Measurements from ENCODE around the gene GPR150. TPM values are rescaled to one million over a fixed set of nuclear protein-coding genes. Genes with fewer than 3 reads are reported as not detected.
"Not testable (repeated sequence)": the region's sequence is repeated elsewhere in the genome, so short reads cannot be mapped to it uniquely, and the experiment has no call there.

Gene GPR150
- total RNA-seq, 2 experiments from 2014 or later, result 0.64 to 0.94 TPM

DNA sequence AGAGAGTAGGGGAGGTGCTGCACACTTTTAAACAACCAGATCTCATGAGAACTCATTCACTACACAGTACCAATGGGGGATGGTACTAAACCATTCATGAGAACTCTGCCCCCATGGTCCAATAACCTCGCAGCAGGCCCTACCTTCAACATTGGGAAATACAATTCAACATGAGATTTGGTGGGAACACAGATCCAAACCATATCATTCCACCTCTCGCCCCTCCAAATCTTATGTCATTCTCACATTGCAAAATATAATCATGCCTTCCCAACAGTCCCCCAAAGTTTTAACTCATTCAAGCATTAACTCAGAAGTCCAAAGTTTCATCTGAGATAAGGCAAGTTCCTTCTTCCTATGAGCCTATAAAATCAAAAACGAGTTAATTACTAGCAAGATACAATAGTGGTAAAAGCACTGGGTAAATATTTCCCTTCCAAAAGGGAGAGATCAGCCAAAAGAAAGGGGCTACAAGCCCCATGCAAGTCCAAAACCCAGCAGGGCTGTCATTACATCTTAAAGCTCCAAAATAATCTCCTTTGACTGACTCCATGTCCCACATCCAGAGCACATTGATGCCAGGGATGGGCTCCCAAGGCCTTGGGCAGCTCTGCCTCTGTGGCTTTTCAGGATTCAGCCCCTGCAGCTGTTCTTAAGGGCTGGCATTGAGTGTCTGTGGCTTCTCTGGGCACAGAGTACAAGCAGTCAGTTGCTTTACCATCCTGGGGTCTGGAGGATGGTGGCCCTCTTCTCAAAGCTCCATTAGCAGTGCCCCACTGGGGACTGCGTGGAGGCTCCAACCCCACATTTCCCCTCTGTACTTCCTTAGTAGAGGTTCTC, 8.3 kb downstream of the GPR150 start:
- CTCF ChIA-PET, result no interaction called here
- intact Hi-C loops (cut with micrococcal nuclease), result loop anchor here (10.0 kb wide), 1 partner anchor 343 kb away; the partner anchor contains the start of gene MCTP1
- Mint-ChIP-seq H3K9me3 (peaks cover 7% of the 10 kb centered on the region), H3K27ac (no peak overlapping the region), H3K4me3 (no peak overlapping the region), H3K4me1 (ENCODE audit: low read depth) (peaks cover 17% of the 10 kb centered on the region), H3K27me3 (ENCODE audit: low read depth) (no peaks in the 10 kb centered on the region), H3K36me3 (ENCODE audit: low read depth) (no peaks in the 10 kb centered on the region)
- no peak for DNase-seq

GRCh38 chr5:95628933-95629332, 9.0 kb downstream of the GPR150 start:
- no peaks in the 10 kb centered on the region for H3K27me3 Mint-ChIP-seq (ENCODE audit: low read depth)
- CTCF ChIA-PET, result no interaction called here
- H3K36me3 Mint-ChIP-seq (ENCODE audit: low read depth), result no peaks in the 10 kb centered on the region
- no peak overlapping the region for H3K4me3 Mint-ChIP-seq
- H3K4me1 Mint-ChIP-seq (ENCODE audit: low read depth), result peaks cover 20% of the 10 kb centered on the region
- H3K27ac Mint-ChIP-seq, result no peak overlapping the region
- no peak for DNase-seq
- intact Hi-C loops (cut with micrococcal nuclease), result loop anchor here (10.0 kb wide), 1 partner anchor 344 kb away; the partner anchor contains the start of gene MCTP1
- peaks cover 7% of the 10 kb centered on the region for H3K9me3 Mint-ChIP-seq

DNA sequence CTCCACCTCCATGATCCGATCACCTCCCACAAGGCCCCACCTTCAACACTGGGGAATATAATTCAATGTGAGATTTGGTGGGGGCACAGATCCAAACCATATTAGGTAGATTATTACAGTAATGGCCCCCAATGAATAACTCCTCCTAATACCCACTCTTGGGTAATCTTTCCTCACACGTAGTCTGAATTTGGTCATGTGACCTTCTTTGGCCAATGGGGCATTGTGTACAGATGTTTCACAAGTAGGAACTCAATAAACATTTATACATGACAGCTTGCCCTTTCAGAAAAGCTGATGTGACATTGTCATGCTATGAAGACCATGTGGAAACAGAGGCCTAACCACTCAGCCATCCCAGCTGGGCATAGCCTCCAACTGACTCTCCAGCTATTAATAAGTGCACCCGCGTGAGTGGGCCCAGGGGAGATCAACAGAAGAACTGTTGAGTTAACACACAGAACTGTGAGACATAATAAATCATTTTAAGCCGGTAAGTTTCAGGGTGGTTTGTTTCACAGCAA, 10.6 kb downstream of the GPR150 start:
- no peak for DNase-seq
- intact Hi-C loops (cut with micrococcal nuclease), result loop anchor here (5.0 kb wide), 2 partner anchors 332 to 907 kb away; partner anchors contain the start of gene ELL2
- Mint-ChIP-seq H3K4me1 (ENCODE audit: low read depth) (peaks cover 20% of the 10 kb centered on the region), H3K36me3 (ENCODE audit: low read depth) (no peaks in the 10 kb centered on the region), H3K27me3 (ENCODE audit: low read depth) (no peaks in the 10 kb centered on the region), H3K4me3 (no peak overlapping the region), H3K27ac (peak overlapping the region; percentile 2), H3K9me3 (peaks cover 7% of the 10 kb centered on the region)
- CTCF ChIA-PET, result interaction anchor here (2.2 to 2.9 kb wide), 2 partner anchors 8 to 13 kb away, joined by 18 to 27 read pairs; no protein-coding TSS in a partner anchor

GRCh38 chr5:95631255-95631958, 11.5 kb downstream of the GPR150 start:
- Mint-ChIP-seq H3K27me3 (ENCODE audit: low read depth) (no peaks in the 10 kb centered on the region), H3K9me3 (peaks cover 7% of the 10 kb centered on the region), H3K4me3 (peak overlapping the region; percentile 53), H3K36me3 (ENCODE audit: low read depth) (no peaks in the 10 kb centered on the region), H3K27ac (peak overlapping the region; percentile 94), H3K4me1 (ENCODE audit: low read depth) (peaks cover 20% of the 10 kb centered on the region)
- no peak for DNase-seq
- CTCF ChIA-PET, result interaction anchor here (0.6 to 2.9 kb wide), 5 partner anchors 9 to 327 kb away, joined by 3 to 27 read pairs (median 6); partner anchors contain the start of gene RFESD
- intact Hi-C loops (cut with micrococcal nuclease), result loop anchor here (5.0 kb wide), 2 partner anchors 331 to 906 kb away; partner anchors contain the start of gene ELL2

DNA sequence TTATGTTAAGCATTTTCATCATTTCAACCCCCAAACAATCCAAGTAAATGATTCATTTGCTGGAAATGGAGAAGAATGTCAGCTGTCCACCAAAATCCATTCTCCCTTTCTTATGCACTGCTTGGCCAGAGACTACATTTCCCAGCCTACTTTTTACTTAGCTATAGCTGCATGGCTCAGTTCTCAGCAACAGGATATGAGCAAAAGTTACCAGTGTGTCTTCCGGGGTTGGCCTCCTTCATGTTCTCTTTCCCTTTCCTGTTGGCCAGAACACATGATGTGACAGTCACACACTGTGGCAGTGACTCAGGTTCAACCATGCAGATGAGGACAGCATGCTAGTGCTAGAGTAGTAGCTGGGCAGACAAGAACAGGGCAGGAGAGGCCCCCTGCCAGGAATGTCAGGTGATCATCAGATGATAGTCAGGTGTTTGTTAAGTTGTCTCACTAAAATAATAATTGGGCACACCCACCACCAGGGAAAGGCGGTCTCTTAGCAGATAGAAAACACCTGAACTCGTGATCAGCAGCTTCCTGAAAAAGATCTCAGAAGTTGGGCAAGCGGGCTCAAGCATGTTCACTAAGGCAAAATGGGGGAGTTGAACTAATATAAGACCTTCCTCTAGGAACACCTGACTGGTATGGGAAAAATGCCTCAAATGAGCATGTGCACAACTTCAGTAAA, 12.2 kb downstream of the GPR150 start:
- H3K27ac Mint-ChIP-seq, result peak overlapping the region; percentile 94
- H3K4me1 Mint-ChIP-seq (ENCODE audit: low read depth), result peaks cover 20% of the 10 kb centered on the region
- H3K9me3 Mint-ChIP-seq, result peaks cover 7% of the 10 kb centered on the region
- intact Hi-C loops (cut with micrococcal nuclease), result loop anchor here (1.0 to 5.0 kb wide), 8 partner anchors 14 to 905 kb away; partner anchors contain the start of genes ARSK, ELL2 and RFESD
- peak overlapping the region; percentile 53 for H3K4me3 Mint-ChIP-seq
- CTCF ChIA-PET, result interaction anchor here (0.6 to 2.9 kb wide), 5 partner anchors 10 to 326 kb away, joined by 3 to 27 read pairs (median 6); partner anchors contain the start of gene RFESD
- no peaks in the 10 kb centered on the region for H3K36me3 Mint-ChIP-seq (ENCODE audit: low read depth)
- H3K27me3 Mint-ChIP-seq (ENCODE audit: low read depth), result no peaks in the 10 kb centered on the region
- peak; percentile 89 for DNase-seq

GRCh38 chr5:95632942-95633341, 13.1 kb downstream of the GPR150 start:
- Mint-ChIP-seq H3K27ac (peak overlapping the region; percentile 39), H3K4me1 (ENCODE audit: low read depth) (peaks cover 20% of the 10 kb centered on the region)
- H3K4me3 Mint-ChIP-seq; H3K9me3 Mint-ChIP-seq; H3K27me3 Mint-ChIP-seq (ENCODE audit: low read depth); H3K36me3 Mint-ChIP-seq (ENCODE audit: low read depth); DNase-seq: not testable (repeated sequence)
- CTCF ChIA-PET, result interaction anchor here (2.9 kb wide), 1 partner anchor 10 kb away, joined by 27 read pairs; no protein-coding TSS in a partner anchor
- intact Hi-C loops (cut with micrococcal nuclease), result loop anchor here (1.0 to 5.0 kb wide), 8 partner anchors 13 to 904 kb away; partner anchors contain the start of genes ARSK, ELL2 and RFESD

DNA sequence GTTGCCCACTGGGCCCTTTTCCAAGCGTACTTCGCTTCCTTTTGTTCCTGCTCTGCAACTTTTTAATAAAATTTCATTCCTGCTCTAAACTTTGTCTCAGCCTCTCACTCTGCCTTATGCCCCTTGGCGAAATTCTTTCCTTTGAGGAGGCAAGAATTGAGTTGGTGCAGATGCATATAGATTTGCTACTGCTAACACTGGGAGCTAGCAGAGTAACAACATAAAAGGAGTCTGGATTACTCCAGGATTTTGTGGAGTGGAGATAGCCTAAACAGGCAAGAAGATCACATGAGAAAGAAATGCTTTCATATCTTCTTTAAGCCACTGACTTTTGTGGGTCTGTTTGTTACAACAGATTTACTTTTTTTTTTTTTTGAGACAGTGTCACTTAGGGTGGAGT, 13.8 kb downstream of the GPR150 start:
- H3K36me3 Mint-ChIP-seq (ENCODE audit: low read depth), result no peaks in the 10 kb centered on the region
- no peaks in the 10 kb centered on the region for H3K27me3 Mint-ChIP-seq (ENCODE audit: low read depth)
- no peak for DNase-seq
- no peak overlapping the region for H3K4me3 Mint-ChIP-seq
- CTCF ChIA-PET, result no interaction called here
- peaks cover 23% of the 10 kb centered on the region for H3K4me1 Mint-ChIP-seq (ENCODE audit: low read depth)
- intact Hi-C loops (cut with micrococcal nuclease), result loop anchor here (5.0 kb wide), 2 partner anchors 329 to 904 kb away; partner anchors contain the start of gene ELL2
- H3K9me3 Mint-ChIP-seq, result peaks cover 7% of the 10 kb centered on the region
- H3K27ac Mint-ChIP-seq, result no peak overlapping the region

DNA sequence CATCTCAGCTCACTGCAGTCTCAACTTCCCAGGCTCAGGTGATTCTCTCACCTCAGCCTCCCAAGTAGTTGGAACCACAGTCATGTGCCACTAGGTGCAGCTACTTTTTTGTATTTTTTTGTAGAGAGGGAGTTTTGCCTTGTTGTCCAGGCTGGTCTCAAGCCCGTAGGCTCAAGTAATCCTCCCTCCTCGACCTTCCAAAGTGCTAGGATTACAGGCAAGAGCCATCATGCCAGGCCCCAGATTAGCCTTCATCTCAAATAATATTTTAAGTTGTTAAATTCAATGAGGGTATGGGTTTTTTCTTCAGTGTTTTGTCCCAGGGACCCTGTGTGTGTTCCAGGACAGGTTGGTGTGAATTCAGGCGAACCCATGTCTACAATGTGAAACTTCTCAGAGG, 14.2 kb downstream of the GPR150 start:
- Mint-ChIP-seq H3K9me3 (peaks cover 7% of the 10 kb centered on the region), H3K27me3 (ENCODE audit: low read depth) (no peaks in the 10 kb centered on the region), H3K27ac (no peak overlapping the region), H3K36me3 (ENCODE audit: low read depth) (no peaks in the 10 kb centered on the region), H3K4me3 (no peak overlapping the region), H3K4me1 (ENCODE audit: low read depth) (peaks cover 23% of the 10 kb centered on the region)
- no peak for DNase-seq
- CTCF ChIA-PET, result interaction anchor here (0.7 kb wide), 1 partner anchor 147 kb away, joined by 6 read pairs; no protein-coding TSS in a partner anchor
- intact Hi-C loops (cut with micrococcal nuclease), result loop anchor here (5.0 kb wide), 2 partner anchors 328 to 903 kb away; partner anchors contain the start of gene ELL2

DNA sequence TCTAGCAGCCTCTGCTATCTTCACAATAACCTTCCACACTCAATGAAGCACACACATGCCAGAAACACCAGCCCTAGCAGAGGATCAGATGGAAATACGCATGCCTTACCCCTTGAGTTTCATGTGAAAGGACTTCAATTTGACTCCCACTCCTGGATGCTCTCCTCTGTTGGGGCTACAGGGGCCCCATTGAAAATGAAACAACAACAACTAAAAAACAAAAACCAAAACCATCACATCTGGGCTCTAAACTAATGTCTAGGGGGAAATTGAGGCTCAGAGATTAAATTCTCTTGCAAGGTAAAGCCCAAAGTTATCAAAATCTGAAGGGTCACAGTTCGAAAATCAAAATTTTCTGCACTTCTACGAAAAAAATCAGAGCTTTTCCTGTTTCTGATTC, 18.7 kb downstream of the GPR150 start:
- no peaks in the 10 kb centered on the region for H3K36me3 Mint-ChIP-seq (ENCODE audit: low read depth)

DNA sequence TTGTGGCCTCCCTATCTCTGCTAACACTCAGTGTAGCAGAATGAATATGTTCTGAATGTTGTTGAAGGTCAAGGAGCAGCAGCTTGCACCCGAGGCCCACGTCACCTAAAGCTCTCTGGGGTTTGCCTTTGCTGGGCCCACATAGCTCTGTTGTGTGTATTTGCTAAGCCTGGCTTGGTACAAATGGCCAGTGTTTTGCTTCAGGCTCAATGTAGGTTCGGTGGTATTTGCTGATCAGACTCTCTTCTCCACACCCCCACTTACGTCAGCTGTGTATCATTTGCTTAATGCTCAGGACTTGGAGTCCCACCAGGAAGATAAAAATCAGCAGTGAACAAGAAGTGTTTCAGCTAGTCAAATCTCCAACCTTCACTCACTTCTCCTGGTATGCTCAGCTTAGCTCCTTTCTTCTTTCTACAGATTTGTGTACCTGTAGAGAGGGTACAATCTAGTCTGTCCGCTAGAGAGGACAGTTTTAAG, 21.9 kb downstream of the GPR150 start:
- CTCF ChIA-PET, result interaction anchor here (1.1 to 7.3 kb wide), 7 partner anchors 10 to 206 kb away, joined by 3 to 63 read pairs (median 10); no protein-coding TSS in a partner anchor
- Mint-ChIP-seq H3K27ac (no peak overlapping the region), H3K4me1 (ENCODE audit: low read depth) (peaks cover 20% of the 10 kb centered on the region), H3K4me3 (no peak overlapping the region), H3K9me3 (no peaks in the 10 kb centered on the region), H3K27me3 (ENCODE audit: low read depth) (no peaks in the 10 kb centered on the region), H3K36me3 (ENCODE audit: low read depth) (no peaks in the 10 kb centered on the region)
- no peak for DNase-seq
- intact Hi-C loops (cut with micrococcal nuclease), result loop anchor here (10.0 kb wide), 2 partner anchors 433 to 1163 kb away; partner anchors contain the start of gene ERAP1

More for the DNA sequence above, 18.7 kb downstream of the GPR150 start:
- intact Hi-C loops (cut with micrococcal nuclease), result no loop called here
- CTCF ChIA-PET, result no interaction called here
- H3K27me3 Mint-ChIP-seq (ENCODE audit: low read depth), result no peaks in the 10 kb centered on the region
- no peak for DNase-seq
- no peaks in the 10 kb centered on the region for H3K9me3 Mint-ChIP-seq
- no peak overlapping the region for H3K4me3 Mint-ChIP-seq
- peaks cover 4% of the 10 kb centered on the region for H3K4me1 Mint-ChIP-seq (ENCODE audit: low read depth)
- H3K27ac Mint-ChIP-seq, result no peak overlapping the region

DNA sequence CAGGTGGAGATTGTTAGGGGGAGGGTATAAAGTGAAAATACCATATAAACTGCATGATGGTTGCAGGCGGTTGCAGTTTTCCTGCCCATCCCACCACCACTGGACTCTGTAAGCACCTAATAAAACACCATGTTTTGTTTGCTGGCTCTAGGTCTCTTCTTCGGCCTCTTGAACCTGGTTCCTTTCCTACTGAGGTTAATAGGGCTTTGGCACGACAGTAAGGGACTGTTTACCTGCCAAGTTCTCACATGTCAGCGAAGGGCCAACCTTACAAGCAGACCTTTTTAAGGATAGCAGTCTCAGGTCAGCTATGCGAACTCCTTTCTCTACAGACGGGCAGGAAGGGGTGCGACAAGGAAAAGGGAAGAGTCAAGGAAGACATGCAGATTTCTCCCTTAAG, 23.3 kb downstream of the GPR150 start:
- Mint-ChIP-seq H3K4me1 (ENCODE audit: low read depth) (peaks cover 25% of the 10 kb centered on the region), H3K36me3 (ENCODE audit: low read depth) (no peaks in the 10 kb centered on the region), H3K27me3 (ENCODE audit: low read depth) (no peaks in the 10 kb centered on the region), H3K27ac (no peak overlapping the region), H3K4me3 (no peak overlapping the region), H3K9me3 (no peaks in the 10 kb centered on the region)
- intact Hi-C loops (cut with micrococcal nuclease), result loop anchor here (10.0 kb wide), 2 partner anchors 432 to 1162 kb away; partner anchors contain the start of gene ERAP1
- no peak for DNase-seq
- CTCF ChIA-PET, result interaction anchor here (0.6 to 7.3 kb wide), 11 partner anchors 7 to 423 kb away, joined by 3 to 63 read pairs (median 10); no protein-coding TSS in a partner anchor

All from activated naive CD4-positive, alpha-beta T cell treated with anti-CD3 and anti-CD28 coated beads for 36 hours (primary cell).